GM12801 (cell line): ENCODE data around the gene ARHGEF26.

Experiments used
- TF ChIP-seq, protein P1 (sequence below): IDR thresholded peaks from one replicate; pipeline ENCODE4 v1.5.1; 2011; ENCODE audit warnings: control low read depth; ENCODE audit not compliant: insufficient read length; ENCODE audit errors: extremely low read depth

Gene ARHGEF26

DNA sequence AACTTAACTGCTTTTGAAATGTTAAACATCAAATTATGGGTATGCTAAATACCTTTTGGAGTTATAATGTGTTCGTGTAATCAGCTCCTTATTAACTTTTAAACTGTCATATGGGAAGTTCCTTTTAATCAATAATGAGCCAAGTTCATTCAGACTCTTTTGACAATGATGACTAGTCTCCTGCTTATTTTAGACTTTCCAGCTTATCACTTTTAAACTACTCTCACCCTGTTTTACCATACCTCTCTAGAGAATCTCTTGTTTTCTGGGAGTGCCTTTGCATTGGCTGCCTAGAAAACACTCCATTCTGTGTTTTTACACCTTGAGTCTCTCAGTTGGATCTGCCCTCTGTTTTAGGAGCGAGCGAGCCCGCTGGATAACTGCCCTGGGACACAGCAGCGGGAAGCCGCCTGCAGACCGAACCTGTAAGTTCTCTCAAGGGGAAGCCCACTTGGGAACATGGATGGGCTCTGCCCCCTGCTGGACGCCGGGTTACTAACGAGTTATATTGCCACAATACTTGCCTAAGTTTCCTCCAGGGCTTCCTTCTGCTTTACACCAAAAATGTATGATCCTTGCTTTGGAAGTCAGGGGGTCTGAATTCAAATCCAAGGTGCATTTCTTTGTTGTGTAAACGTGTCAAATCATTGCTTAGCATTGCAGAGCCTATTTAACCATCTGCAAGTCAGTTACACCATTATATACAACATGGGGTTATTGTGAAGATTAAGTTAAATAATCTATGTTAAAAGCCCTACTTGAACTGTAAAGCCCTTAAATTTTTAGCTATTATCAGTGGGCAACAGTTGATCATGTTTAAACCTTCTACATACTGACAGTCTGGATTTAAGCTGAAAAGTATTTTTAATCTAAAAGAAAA, 131.8 kb downstream of the ARHGEF26 start:
- TF ChIP-seq, protein P1, sequence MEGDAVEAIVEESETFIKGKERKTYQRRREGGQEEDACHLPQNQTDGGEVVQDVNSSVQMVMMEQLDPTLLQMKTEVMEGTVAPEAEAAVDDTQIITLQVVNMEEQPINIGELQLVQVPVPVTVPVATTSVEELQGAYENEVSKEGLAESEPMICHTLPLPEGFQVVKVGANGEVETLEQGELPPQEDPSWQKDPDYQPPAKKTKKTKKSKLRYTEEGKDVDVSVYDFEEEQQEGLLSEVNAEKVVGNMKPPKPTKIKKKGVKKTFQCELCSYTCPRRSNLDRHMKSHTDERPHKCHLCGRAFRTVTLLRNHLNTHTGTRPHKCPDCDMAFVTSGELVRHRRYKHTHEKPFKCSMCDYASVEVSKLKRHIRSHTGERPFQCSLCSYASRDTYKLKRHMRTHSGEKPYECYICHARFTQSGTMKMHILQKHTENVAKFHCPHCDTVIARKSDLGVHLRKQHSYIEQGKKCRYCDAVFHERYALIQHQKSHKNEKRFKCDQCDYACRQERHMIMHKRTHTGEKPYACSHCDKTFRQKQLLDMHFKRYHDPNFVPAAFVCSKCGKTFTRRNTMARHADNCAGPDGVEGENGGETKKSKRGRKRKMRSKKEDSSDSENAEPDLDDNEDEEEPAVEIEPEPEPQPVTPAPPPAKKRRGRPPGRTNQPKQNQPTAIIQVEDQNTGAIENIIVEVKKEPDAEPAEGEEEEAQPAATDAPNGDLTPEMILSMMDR: no peak

DNA sequence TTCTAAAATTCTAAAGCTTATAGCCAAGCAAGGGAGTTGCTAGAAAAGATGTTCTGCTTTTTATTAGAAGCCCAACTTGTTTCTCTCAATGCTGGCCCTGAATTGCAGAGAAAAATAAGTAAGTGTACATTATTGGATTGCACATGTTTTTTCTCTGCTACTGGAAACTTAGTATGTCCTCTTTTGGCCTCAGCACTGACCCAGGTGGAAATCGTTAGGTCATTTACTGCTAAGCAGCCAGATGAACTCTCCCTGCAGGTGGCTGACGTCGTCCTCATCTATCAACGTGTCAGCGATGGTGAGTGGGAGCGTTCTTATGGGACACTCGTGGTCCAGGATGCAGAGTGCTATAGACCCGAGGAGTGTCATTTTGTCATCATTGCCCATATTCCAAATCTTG, 133.3 kb downstream of the ARHGEF26 start:
- TF ChIP-seq, protein P1: no peak

GRCh38 chr3:154273381-154273780, 152.2 kb downstream of the ARHGEF26 start:
- TF ChIP-seq, protein P1: no peak

DNA sequence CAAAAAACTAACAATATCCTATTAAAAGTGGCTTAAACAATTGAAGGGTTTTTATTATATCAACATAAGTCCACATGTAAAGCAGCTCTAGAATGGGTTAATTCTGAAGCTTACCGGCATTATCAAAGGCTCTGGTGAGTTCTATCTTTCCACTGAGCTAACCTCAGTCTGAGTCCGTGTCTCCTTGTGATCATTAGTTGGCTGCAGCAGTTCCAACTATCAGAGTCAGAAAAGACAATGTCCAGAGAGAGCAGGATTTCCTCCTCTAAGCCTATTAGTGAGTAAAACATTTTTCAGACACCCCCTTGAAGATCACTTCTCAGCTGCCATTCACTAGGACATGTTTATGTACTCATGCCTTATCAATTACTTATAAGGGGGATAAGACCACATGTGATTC, 153.2 kb downstream of the ARHGEF26 start:
- TF ChIP-seq, protein P1: no peak

DNA sequence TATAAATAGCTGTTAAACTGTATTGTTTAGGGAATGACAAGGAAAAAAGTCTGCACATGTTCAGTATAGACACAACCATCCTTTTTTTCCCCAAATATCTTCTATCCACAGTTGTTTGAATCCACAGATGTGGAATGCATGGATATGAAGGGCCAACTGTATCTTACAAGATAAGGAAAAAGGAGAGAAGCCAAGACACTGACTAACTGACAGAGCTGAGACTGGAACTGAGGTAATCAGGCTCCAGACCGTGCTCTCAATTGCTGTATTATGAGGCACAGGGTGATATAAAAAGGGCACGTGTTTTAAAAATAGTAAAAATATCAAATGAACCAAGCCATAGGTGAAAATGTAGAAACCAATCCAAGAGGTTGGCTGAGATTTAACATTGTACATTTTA, 154.1 kb downstream of the ARHGEF26 start:
- TF ChIP-seq, protein P1: no peak

GRCh38 chr3:154275965-154276364, 154.8 kb downstream of the ARHGEF26 start:
- TF ChIP-seq, protein P1: no peak

GRCh38 chr3:154280161-154280560, 159.0 kb downstream of the ARHGEF26 start:
- TF ChIP-seq, protein P1: no peak
